Ovary (tissue), 9 donors: Measurements from ENCODE around the gene ZP1. TPM values are rescaled to one million over a fixed set of nuclear protein-coding genes. Genes with fewer than 3 reads are reported as not detected.

Experiments used
- DNase-seq, 5 donors: peaks; one replicate each; pipeline ENCODE4 v3.0.0-alpha.2; 2019 to 2020
- H3K27ac ChIP-seq, 2 donors: fragments of 200-600 bp; one replicate each; pipeline versions ENCODE4 v1.5.1 to v1.8.0; 2019 to 2022
- H3K27me3 ChIP-seq: fragments of 200-600 bp; one replicate; pipeline ENCODE4 v1.8.0; 2022
- H3K36me3 ChIP-seq: fragments of 200-600 bp; sonication (generic); one replicate; pipeline ENCODE4 v1.5.1; 2019
- H3K4me1 ChIP-seq: one replicate; pipeline ENCODE4 v1.8.1; 2013; ENCODE audit warnings: mild to moderate bottlenecking, moderate library complexity; ENCODE audit not compliant: insufficient read depth
- H3K4me3 ChIP-seq: fragments of 200-600 bp; sonication (generic); one replicate; pipeline ENCODE4 v1.5.1; 2017
- H3K9me3 ChIP-seq, 2 donors: fragments of 200-600 bp in 1 of 2; sonication (generic) in 1 of 2; one replicate each; pipeline versions ENCODE4 v1.5.1 to v1.8.1; 2013 to 2019; ENCODE audit warnings: mild to moderate bottlenecking in 1 of 2, moderate library complexity in 1 of 2
- EP300 ChIP-seq: sonication (generic); formaldehyde crosslinking; IDR thresholded peaks from one replicate; pipeline ENCODE4 v1.6.1; 2017; ENCODE audit warnings: antibody characterized with exemption
- POLR2A ChIP-seq: fragments of 450-650 bp; IDR thresholded peaks from one replicate; pipeline ENCODE4 v1.6.1; 2017; ENCODE audit warnings: antibody characterized with exemption, mild to moderate bottlenecking, moderate library complexity
- WGBS, 3 donors: extraction: QIAGEN DNeasy Blood & Tissue Kit in 1 of 3; methylation state at CpG; one replicate each; pipeline versions ENCODE4 v1.1.5 to v1.1.7; 2013 to 2017; 5-methylcytosine and 5-hydroxymethylcytosine counted together
- intact Hi-C, 4 donors: fragments of 100-400 bp; cut with DNase I; formaldehyde crosslinking; loops; one replicate each; pipeline versions ENCODE4 v1.11.0 to v1.15.1; 2022 to 2023
- polyA plus RNA-seq, 2 donors: library from polyadenylated mRNA; stranded (reverse); fragments of 200-250 nt in 1 of 2; fragments of 350-450 nt in 1 of 2; fragmentation: Illumina TruSeq in 1 of 2; extraction: RNeasy Lipid Tissue Mini Kit (QIAGEN cat#74804) in 1 of 2; gene quantifications; one replicate each; pipeline ENCODE4 v1.2.3, GENCODE V29; 2013 to 2014
- total RNA-seq, 7 donors: library from RNA; depleted of rRNA in 2 of 7; stranded (reverse); fragments of >200 nt in 2 of 7; fragmentation: NEBNext Ultra II Directional in 3 of 7; extraction: Animal tissue kit (Norgen Biotek cat#: 25700) in 3 of 7; gene quantifications; one replicate each; pipeline versions ENCODE4 v1.1.0 to v1.2.4, GENCODE V29; 2016 to 2023
- TF ChIP-seq, protein P1 (sequence below), 3 donors: fragments of 450-650 bp in 2 of 3; fragments of 200-600 bp in 1 of 3; IDR thresholded peaks; one replicate each; pipeline versions ENCODE4 v1.5.1 to v1.8.0; 2016 to 2022; ENCODE audit warnings: antibody characterized with exemption in 3 of 3, mild to moderate bottlenecking in 1 of 3
- donor health status: DM: no; HTN: no; CAD: no; lungs with moderate emphysema.
- donor health status: DM: no; HTN: no; CAD: no.
- donor health status: Bipolar disorder and iron deficiency.
- donor health status: DM: yes; HTN: yes; CAD: no.
- donor health status: DM: no; HTN: no; CAD: no.
- donor health status: DM: yes; HTN: yes; CAD: no.

ZP1 gene
- total and polyA plus RNA-seq, 9 donors = 0.17 TPM; not detected in 8

DNA sequence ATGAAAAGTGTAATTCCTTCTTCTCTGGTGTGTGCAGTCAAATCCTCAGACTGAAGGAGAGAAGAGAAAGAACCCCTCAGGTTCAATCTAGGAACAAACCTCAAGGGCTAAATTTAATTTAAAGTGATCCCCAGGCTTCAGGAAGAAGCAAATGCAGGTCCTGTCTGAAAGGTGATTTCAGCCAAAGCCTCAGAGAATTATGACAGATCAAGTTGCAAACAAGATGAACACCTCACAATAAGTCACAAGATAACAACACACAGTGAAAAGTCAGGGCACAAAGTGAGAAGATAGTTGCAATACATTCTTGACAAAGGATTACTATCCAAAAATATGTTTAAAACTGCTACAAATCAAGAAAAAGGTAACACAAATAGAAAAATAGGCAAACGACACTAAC lies 11.8 kb downstream of the ZP1 start:
- Histone ChIP-seq H3K4me3 (no peak overlapping the region), H3K9me3 (no peaks in the 10 kb centered on the region), H3K36me3 (no peaks in the 10 kb centered on the region), H3K27ac (peak overlapping the region; percentile 9 to 61), H3K4me1 (peaks cover 4% of the 10 kb centered on the region), H3K27me3 (no peaks in the 10 kb centered on the region)
- intact Hi-C loops = no loop called here
- TF ChIP-seq POLR2A = no peak
- TF ChIP-seq, protein P1, sequence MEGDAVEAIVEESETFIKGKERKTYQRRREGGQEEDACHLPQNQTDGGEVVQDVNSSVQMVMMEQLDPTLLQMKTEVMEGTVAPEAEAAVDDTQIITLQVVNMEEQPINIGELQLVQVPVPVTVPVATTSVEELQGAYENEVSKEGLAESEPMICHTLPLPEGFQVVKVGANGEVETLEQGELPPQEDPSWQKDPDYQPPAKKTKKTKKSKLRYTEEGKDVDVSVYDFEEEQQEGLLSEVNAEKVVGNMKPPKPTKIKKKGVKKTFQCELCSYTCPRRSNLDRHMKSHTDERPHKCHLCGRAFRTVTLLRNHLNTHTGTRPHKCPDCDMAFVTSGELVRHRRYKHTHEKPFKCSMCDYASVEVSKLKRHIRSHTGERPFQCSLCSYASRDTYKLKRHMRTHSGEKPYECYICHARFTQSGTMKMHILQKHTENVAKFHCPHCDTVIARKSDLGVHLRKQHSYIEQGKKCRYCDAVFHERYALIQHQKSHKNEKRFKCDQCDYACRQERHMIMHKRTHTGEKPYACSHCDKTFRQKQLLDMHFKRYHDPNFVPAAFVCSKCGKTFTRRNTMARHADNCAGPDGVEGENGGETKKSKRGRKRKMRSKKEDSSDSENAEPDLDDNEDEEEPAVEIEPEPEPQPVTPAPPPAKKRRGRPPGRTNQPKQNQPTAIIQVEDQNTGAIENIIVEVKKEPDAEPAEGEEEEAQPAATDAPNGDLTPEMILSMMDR (IDR thresholded peaks at IDR 0.05) = no peak
- TF ChIP-seq EP300 = no peak
- 71 to 74% (median 74%) methylated on average over 1 of the region's 1 CpG for WGBS, 3 donors
- DNase-seq = no peak

DNA sequence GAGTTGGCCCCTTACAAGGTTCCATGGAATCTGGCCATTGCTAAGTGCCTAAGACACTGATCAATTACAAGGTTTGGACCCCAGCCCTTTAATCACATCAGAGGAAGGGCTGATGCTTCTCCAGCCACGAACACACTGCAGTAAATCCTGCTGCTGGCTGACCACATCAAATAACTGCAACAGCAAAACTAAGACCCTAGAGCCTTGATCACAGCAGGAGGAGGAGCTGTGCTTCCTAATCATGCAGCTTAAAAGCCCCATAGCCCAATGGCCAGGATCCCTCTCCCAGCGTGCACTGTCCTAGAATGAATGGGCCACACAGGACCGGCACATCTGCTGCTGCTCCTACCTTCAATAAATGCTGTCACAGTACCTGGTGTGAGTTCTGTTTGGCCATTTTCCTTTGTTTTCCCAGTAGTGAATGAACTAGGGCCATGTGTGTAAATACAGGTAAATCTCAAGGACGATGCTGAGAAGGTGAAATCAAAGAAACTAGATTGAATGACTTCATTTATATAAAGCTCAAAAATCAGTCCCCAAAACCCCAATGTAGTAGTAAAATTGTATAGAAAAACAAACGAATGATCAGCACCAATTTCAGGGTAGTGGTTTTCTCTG lies 12.7 kb downstream of the ZP1 start:
- H3K4me3 ChIP-seq = no peak overlapping the region
- no peak for TF ChIP-seq EP300
- no peak for TF ChIP-seq POLR2A
- TF ChIP-seq, protein P1 (IDR thresholded peaks at IDR 0.05) = no peak
- no peaks in the 10 kb centered on the region for H3K27me3 ChIP-seq
- peak overlapping the region in 1 of 2 donors; percentile 20 for H3K27ac ChIP-seq
- H3K9me3 ChIP-seq = no peaks in the 10 kb centered on the region
- peaks cover 4% of the 10 kb centered on the region for H3K4me1 ChIP-seq
- 63 to 74% (median 70%) methylated on average over 5 of the region's 5 CpGs for WGBS, 3 donors
- intact Hi-C loops = no loop called here
- no peaks in the 10 kb centered on the region for H3K36me3 ChIP-seq
- no peak for DNase-seq

DNA sequence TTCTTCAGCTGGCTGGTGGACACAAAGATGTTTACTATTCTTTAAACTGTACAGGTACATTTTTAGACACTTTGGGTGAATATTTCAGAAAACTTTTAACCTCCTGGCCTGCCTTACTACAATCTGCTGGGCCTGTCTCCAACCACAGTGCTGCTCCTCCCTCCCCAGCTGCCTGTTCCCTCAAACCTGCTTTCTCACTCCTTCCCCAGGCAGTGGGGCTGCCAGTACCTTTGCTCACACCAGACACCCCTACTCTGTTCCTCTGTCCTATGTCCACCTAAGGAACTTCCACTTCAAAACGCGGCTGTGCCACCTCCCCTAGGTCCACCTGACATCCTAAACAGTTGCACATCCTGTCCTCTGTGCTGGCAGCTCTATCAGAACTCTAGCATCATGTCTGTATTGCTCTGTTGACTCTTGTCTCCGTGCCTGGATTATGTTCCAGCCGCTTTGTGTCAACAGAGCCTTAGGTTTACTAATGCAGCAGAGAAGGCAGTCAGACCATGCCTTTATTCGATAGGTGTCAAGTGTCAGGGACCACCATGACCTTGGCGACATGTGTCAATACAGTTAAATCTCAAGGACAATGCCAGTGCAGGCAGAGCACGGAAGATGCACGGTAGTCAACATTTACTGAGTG lies 13.4 kb downstream of the ZP1 start:
- DNase-seq = no peak
- H3K4me3 ChIP-seq = no peak overlapping the region
- H3K27ac ChIP-seq = peak overlapping the region in 1 of 2 donors; percentile 20

DNA sequence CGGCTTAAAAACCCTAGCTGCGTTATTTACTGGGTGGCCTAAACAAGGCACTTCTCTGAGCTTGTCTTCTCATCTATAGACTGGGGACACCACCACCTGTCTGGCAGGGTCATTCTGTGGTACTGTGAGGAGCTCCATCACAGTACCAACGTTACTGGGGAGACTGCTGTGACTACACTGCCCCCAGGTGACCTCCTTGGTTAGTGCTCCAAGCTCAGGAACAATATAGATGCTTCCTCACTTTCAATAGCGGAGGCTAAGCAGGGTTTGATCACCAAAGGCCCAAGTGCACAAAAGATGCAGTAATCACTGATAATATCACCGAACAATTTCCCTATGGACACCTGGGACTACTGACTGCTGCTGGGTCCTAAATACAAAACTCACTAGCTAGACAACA lies 20.2 kb downstream of the ZP1 start:
- no peaks in the 10 kb centered on the region for H3K9me3 ChIP-seq
- no peaks in the 10 kb centered on the region for H3K36me3 ChIP-seq
- no peak overlapping the region for H3K27ac ChIP-seq
- no peaks in the 10 kb centered on the region for H3K27me3 ChIP-seq
- no peak overlapping the region for H3K4me3 ChIP-seq
- H3K4me1 ChIP-seq = peaks cover 3% of the 10 kb centered on the region
- 55 to 61% (median 56%) methylated on average over 5 of the region's 5 CpGs for WGBS, 3 donors
- intact Hi-C loops = no loop called here
- TF ChIP-seq, protein P1 (IDR thresholded peaks at IDR 0.05) = peak in 1 of 3 donors; percentile 18
- TF ChIP-seq EP300 = no peak
- DNase-seq = no peak

More for the DNA sequence above, 13.4 kb downstream of the ZP1 start:
- WGBS, 3 donors = 59 to 77% (median 63%) methylated on average over 8 of the region's 8 CpGs
- H3K27me3 ChIP-seq = no peaks in the 10 kb centered on the region
- TF ChIP-seq, protein P1 (IDR thresholded peaks at IDR 0.05) = no peak
- TF ChIP-seq EP300 (no peak), POLR2A (no peak)
- intact Hi-C loops = no loop called here
- no peaks in the 10 kb centered on the region for H3K36me3 ChIP-seq
- peaks cover 4% of the 10 kb centered on the region for H3K4me1 ChIP-seq
- no peaks in the 10 kb centered on the region for H3K9me3 ChIP-seq
